Measurements from ENCODE around the gene PARP9.

Gene PARP9

GRCh38 chr3:122564155-122564912, at the start of gene PARP9, which contains the start of gene DTX3L:
Gene PARP9 (minus strand): TSS chr3:122564300. CDS start chr3:122559620, 4,680 bp downstream.
Gene DTX3L (plus strand): TSS chr3:122564338. CDS start chr3:122564427, 89 bp downstream.
- peak; percentile 79 for DNase-seq

GRCh38 chr3:122612696-122613095, 48.6 kb upstream of the PARP9 start:
- DNase-seq: no peak

DNA sequence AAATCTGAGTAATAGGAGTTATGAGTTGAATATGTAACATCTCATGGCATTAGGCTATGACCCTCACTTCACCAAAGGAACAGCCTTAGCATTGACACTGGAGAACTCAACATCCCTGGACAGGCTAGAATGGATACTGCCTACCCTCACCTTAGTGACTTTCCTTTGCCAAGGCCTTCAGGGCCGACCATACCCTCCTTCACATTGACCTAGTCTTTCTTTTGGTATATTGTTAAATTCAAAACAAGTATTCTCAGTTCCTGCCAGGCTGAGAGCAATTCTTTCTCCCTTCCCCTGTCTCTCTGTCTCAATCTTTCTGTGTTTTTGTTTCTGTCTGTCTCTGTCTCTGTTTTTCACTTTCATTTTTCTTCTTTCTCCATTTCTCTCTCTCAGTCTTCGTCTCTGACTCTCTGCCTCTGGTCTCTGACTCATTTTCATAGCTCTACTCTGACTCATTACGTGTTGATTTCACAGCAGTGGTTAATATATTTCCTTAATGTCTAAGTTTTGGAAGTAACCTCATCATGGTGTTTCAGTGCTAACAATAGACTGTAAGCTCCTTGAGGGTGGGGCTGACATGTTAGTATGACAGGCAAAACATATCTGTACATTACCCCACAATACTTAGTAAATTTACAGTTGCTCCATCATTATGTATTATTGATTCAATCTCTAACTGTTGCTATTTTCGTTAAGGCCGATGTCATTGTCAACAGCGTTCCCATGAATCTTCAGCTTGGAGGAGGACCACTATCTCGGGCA, 45.9 kb upstream of the PARP9 start:
- DNase-seq: peak; percentile 22

DNA sequence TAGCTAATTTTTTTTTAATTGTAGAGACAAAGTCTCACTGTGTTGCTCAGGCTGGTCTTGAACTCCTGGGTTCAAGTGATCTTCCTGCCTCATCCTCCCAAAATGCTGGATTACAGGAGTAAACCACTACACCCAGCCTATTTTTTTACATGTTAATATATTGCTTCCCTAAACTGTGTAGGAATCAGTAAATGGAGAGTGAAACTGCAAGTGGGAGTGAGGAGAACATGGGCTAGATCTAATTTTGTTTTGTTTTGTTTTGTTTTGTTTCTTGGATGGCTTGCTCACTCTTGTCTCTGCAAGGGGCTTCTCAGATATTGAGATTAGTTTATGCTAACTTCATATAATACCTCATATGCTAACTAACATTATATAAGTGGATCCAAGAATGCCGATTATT, 44.8 kb upstream of the PARP9 start:
- no peak for DNase-seq

GRCh38 chr3:122606330-122606729, 42.2 kb upstream of the PARP9 start:
- DNase-seq: no peak

GRCh38 chr3:122603056-122603455, 39.0 kb upstream of the PARP9 start:
- no peak for DNase-seq

- no peak for DNase-seq
Observed at GRCh38 chr3:122602011-122602710, 38.1 kb upstream of the PARP9 start.

GRCh38 chr3:122598556-122598955, 34.5 kb upstream of the PARP9 start:
- DNase-seq: no peak

- no peak for DNase-seq
Observed at GRCh38 chr3:122598151-122598550, 34.1 kb upstream of the PARP9 start.

GRCh38 chr3:122594025-122594424, 29.9 kb upstream of the PARP9 start:
- no peak for DNase-seq

DNA sequence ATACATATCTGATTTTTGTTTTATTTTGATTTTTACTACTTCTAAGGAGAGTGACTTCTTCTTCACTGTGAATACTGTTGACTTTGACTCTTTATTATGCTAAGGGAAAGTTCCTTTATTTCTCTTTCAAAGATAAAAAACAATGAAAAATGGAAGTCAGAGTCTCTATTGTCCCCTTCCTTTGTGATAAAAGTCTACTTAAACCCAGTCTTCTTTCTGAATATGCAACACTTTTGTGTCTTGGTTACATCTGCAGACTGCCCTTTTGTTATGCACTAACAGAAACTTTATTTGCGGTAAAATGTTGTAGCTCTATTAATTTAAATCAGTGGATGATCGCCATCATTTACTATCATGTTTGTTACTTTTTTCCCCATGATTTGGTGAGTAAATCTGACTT, 26.5 kb upstream of the PARP9 start:
- no peak for DNase-seq

DNA sequence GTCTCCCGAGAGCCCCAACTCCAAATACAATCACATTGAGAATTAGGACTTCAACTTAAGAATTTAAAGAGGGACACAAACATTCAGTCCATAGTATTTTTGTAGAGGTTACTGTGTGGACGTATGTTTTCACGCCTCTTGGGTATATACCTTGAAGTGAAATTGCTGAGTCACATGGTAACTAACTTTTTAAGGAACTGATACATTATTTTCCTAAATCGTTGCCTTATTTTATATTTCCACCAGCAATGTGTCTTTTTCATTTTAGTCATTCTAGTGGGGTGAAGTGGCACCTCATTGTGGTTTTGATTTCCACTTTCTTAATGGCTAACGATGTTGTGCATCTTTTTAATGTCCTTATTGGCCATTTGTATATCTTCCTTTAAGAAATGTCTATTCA, 25.2 kb upstream of the PARP9 start:
- no peak for DNase-seq

- DNase-seq: no peak
Observed at GRCh38 chr3:122587572-122587971, 23.5 kb upstream of the PARP9 start.

GRCh38 chr3:122586773-122587485, 22.8 kb upstream of the PARP9 start:
- DNase-seq: no peak

DNA sequence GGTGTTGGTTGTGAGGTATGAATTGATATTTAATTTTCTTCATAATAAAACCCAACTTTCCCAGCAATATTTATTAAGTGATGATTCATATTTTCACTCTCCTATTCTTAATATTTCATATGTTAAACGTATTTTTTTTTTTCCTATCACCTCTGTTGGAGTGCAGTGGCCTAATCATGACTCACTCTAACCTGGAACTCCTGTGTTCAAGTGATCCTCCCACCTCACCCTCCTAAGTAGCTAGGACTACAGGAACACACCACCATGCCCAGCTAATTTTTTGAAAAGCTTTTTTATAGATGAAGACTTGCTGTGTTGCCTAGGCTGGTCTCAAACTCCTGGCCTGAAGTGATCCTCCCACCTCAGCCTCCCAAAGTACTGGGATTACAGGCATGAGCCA, 22.0 kb upstream of the PARP9 start:
- no peak for DNase-seq

DNA sequence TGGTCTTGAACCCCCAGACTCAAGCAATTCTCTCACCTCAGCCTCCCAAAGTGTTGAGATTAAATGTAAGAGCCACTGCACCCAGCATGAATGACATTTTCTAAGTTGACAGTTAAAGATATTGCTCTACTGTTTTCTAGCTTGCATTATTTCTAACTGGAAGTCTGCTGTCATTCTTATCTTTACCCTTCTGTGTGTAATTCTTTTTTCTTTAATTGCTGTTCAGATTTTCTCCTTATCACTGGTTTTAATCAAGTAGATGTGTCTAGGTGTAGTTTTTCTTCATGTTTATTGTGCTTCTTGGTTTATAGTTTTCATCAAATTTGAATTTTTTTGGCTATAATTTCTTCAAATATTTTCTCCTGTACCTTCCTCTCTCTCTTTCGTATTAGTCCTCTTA, 18.3 kb upstream of the PARP9 start:
- no peak for DNase-seq

DNA sequence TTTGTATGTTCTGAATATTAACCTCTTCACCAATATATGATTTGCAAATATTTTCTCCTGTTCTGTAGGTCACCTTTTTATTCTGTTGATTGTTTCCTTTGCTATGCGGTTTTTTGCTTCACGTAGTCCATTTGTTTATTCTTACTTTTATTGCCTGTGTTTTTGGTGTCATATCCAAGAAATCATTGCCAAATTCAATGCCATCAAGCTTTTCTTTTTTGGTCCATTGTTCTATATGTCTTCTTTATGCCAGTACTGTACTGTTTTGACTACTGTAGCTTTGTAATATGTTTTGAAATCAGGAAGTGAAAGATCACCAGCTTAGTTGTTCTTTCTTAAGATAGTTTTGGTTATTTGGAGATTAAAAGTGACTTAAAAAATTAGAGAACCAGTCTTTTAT, 17.5 kb upstream of the PARP9 start:
- DNase-seq: no peak

- DNase-seq: no peak
Observed at GRCh38 chr3:122580470-122580869, 16.4 kb upstream of the PARP9 start.

- no peak for DNase-seq
Observed at GRCh38 chr3:122578069-122578740, 14.1 kb upstream of the PARP9 start.

GRCh38 chr3:122577409-122578031, 13.4 kb upstream of the PARP9 start, which contains the start of gene PARP15:
Gene PARP15 (plus strand): TSS chr3:122577650. CDS start chr3:122577668, 18 bp downstream.
- no peak for DNase-seq

DNA sequence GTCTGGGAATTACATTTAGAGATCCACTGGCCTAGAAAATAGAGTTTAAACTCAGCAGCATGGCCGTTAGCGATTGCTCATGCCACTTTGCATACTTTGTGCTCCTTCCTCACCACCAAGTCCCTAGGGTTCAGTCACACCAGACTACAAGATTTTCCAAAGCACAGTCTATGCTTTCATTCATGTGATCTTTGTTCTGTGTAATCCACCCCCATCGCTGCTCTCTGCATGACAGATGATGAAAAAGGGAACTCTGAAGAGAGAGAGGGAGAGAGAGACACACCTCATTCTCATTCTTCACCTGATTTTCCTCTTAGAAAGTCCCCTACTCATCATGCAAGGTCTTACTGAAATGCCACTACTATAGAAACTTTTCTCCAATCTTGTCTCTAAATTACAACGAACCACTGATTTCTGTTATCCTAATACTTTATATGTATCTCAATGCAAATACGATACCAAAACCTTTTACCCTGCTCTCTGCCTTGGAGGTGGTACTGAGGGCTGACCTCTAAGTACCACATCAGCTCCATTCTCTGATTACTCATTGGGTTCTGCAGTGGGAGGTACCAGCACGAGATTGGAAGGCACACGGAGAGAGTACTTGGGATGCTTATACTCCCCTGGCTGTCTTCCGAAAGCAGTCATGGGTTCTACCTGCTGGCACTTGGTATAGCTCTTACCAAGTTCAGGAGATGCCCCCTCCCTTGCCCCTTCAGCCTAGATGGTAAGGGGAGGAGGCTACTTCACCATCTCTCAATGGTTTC, 12.3 kb upstream of the PARP9 start:
- DNase-seq: no peak
